ENCODE results near the gene RFXANK. TPM values are rescaled to one million over a fixed set of nuclear protein-coding genes. Genes with fewer than 3 reads are reported as not detected.
"Not testable (repeated sequence)": the region's sequence is repeated elsewhere in the genome, so short reads cannot be mapped to it uniquely, and the experiment has no call there.

The RFXANK gene
- polyA plus RNA-seq, 1 experiment, result 53.3 TPM

DNA sequence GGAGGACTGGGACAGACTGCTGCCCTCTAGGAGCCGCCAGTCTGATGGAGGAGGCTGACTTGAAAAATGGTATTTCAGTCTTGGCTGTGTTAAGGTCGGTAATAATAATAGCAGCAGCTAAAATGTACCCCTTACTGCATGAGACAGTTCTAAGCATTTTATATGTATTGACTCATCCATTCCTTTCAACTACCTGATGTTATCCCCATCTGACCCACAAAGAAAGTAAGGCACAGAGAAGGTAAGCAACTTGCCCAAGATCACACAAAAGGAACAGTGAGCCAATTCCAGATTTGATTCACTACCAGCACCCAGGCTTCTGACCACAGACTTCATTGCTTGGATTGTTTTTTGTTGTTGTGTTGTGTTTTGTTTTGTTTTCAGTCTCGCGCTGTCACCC, 23.7 kb downstream of the RFXANK start:
- DNase-seq (ENCODE audit: low read depth, low spot score), result no peak
- Histone ChIP-seq H3K9me3 (ENCODE audit: control insufficient read depth, insufficient read depth, low read length) (no peaks in the 10 kb centered on the region), H3K27me3 (ENCODE audit: control insufficient read depth, insufficient read depth, low read length) (peaks cover 27% of the 10 kb centered on the region), H3K4me3 (ENCODE audit: low read depth, low read length) (no peak overlapping the region), H3K27ac (ENCODE audit: low read depth, low read length) (no peak overlapping the region)
- ChIA-PET POLR2A (no interaction called here), CTCF (no interaction called here)
- TF ChIP-seq, protein P1, sequence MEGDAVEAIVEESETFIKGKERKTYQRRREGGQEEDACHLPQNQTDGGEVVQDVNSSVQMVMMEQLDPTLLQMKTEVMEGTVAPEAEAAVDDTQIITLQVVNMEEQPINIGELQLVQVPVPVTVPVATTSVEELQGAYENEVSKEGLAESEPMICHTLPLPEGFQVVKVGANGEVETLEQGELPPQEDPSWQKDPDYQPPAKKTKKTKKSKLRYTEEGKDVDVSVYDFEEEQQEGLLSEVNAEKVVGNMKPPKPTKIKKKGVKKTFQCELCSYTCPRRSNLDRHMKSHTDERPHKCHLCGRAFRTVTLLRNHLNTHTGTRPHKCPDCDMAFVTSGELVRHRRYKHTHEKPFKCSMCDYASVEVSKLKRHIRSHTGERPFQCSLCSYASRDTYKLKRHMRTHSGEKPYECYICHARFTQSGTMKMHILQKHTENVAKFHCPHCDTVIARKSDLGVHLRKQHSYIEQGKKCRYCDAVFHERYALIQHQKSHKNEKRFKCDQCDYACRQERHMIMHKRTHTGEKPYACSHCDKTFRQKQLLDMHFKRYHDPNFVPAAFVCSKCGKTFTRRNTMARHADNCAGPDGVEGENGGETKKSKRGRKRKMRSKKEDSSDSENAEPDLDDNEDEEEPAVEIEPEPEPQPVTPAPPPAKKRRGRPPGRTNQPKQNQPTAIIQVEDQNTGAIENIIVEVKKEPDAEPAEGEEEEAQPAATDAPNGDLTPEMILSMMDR (IDR thresholded peaks at IDR 0.05; ENCODE audit: low read depth, low read length), result no peak

DNA sequence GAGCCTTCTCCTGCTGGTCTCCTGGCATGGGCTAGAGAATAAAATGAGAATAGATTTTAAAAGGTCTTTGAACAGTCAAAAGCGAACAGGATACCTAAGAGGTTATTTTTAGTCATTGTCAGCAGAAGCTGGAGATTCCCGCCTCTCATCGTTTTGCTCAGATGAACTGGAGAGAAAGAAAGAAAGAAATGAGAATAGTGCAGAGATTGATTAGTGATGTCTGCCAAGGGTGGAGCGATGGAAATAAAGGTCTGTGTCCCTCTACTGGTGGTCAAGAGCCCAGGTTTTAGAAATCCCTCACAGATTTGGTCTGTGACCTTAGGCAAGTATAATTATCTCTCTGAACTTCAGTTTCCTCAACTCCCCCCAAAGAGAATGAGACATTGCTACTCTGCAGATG, 25.0 kb downstream of the RFXANK start:
- H3K4me3 ChIP-seq (ENCODE audit: low read depth, low read length), result no peak overlapping the region
- TF ChIP-seq, protein P1 (IDR thresholded peaks at IDR 0.05; ENCODE audit: low read depth, low read length), result no peak
- H3K9me3 ChIP-seq (ENCODE audit: control insufficient read depth, insufficient read depth, low read length), result no peaks in the 10 kb centered on the region
- CTCF ChIA-PET, result no interaction called here
- H3K27ac ChIP-seq (ENCODE audit: low read depth, low read length), result no peak overlapping the region
- no peak for DNase-seq (ENCODE audit: low read depth, low spot score)
- H3K27me3 ChIP-seq (ENCODE audit: control insufficient read depth, insufficient read depth, low read length), result peaks cover 23% of the 10 kb centered on the region
- POLR2A ChIA-PET, result no interaction called here

DNA sequence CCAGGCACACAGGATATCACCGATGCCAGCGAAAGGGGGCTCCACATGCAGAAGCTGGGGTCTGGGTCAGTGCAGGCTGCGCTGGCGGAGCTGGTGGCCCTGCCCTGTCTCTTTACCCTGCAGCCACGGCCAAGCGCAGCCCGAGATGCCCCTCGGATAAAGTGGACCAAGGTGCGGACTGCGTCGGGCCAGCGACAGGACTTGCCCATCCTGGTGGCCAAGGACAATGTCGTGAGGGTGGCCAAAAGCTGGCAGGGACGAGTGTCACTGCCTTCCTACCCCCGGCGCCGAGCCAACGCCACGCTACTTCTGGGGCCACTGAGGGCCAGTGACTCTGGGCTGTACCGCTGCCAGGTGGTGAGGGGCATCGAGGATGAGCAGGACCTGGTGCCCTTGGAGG, 26.9 kb downstream of the RFXANK start:
- no peak overlapping the region for H3K27ac ChIP-seq (ENCODE audit: low read depth, low read length)
- POLR2A ChIA-PET, result interaction anchor here (0.6 kb wide), 1 partner anchor 97 kb away, joined by 5 read pairs; no protein-coding TSS in a partner anchor
- H3K27me3 ChIP-seq (ENCODE audit: control insufficient read depth, insufficient read depth, low read length), result peaks cover 9% of the 10 kb centered on the region
- no peak overlapping the region for H3K4me3 ChIP-seq (ENCODE audit: low read depth, low read length)
- TF ChIP-seq, protein P1 (IDR thresholded peaks at IDR 0.05; ENCODE audit: low read depth, low read length), result no peak
- no peaks in the 10 kb centered on the region for H3K9me3 ChIP-seq (ENCODE audit: control insufficient read depth, insufficient read depth, low read length)
- CTCF ChIA-PET, result no interaction called here
- no peak for DNase-seq (ENCODE audit: low read depth, low spot score)

DNA sequence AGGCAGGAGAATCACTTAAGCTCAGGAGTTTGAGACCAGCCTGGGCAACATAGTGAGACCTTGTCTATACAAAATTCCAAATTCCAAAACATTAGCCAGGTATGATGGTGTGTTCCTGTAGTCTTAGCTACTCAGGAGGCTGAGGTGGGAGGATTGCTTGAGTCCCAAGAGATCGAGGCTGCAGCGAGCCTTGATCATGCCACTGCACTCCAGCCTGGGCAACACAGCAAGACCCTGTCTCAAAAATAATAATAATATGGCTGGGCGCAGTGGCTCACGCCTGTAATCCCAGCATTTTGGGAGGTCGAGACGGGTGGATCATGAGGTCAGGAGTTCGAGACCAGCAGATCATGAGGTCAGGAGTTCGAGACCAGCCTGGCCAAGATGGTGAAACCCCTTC, 28.9 kb downstream of the RFXANK start:
- DNase-seq (ENCODE audit: low read depth, low spot score); H3K4me3 ChIP-seq (ENCODE audit: low read depth, low read length); CTCF ChIA-PET; H3K9me3 ChIP-seq (ENCODE audit: control insufficient read depth, insufficient read depth, low read length); H3K27me3 ChIP-seq (ENCODE audit: control insufficient read depth, insufficient read depth, low read length); H3K27ac ChIP-seq (ENCODE audit: low read depth, low read length); POLR2A ChIA-PET: not testable (repeated sequence)

DNA sequence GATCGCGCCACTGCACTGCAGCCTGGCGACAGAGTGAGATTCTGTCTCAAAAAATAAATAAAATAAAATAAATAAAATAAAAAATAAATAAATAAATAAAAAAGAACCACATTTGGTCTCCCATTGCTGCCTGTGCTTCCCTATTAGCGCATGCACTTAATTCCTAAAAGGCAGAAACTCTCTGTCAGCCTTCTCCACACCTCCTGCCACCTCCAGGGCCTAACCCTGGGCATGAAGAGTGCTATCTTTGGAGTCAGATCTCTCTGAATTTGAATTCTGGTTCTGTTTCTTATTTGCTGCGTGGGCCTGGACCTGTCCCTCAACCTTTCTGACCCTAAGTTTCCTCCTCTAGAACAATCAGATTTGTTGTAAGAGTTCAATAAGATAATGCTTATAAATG, 31.0 kb downstream of the RFXANK start:
- CTCF ChIA-PET, result no interaction called here
- Histone ChIP-seq H3K9me3 (ENCODE audit: control insufficient read depth, insufficient read depth, low read length) (no peaks in the 10 kb centered on the region), H3K4me3 (ENCODE audit: low read depth, low read length) (no peak overlapping the region), H3K27ac (ENCODE audit: low read depth, low read length) (no peak overlapping the region), H3K27me3 (ENCODE audit: control insufficient read depth, insufficient read depth, low read length) (peaks cover 9% of the 10 kb centered on the region)
- POLR2A ChIA-PET, result no interaction called here
- no peak for DNase-seq (ENCODE audit: low read depth, low spot score)
- TF ChIP-seq, protein P1 (IDR thresholded peaks at IDR 0.05; ENCODE audit: low read depth, low read length), result no peak

DNA sequence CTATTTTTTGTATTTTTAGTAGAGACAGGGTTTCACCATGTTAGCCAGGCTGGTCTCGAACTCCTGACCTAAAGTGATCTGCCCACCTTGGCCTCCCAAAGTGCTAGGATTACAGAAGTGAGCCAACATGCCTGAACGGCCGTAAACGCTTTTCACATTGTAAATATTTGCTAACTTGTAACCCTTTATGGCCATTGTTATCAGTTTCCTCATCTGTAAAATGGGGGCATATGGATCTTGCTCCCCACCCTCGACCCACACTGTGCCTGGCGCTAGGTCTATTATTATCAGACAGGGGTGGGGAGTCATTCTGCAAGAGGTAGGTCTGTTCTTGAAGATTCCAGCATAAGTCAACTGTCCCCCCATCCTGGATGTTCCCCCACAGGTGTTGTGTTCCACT, 31.6 kb downstream of the RFXANK start:
- no peak overlapping the region for H3K4me3 ChIP-seq (ENCODE audit: low read depth, low read length)
- ChIA-PET CTCF (no interaction called here), POLR2A (no interaction called here)
- H3K9me3 ChIP-seq (ENCODE audit: control insufficient read depth, insufficient read depth, low read length), result no peaks in the 10 kb centered on the region
- H3K27ac ChIP-seq (ENCODE audit: low read depth, low read length), result no peak overlapping the region
- H3K27me3 ChIP-seq (ENCODE audit: control insufficient read depth, insufficient read depth, low read length), result peaks cover 9% of the 10 kb centered on the region
- no peak for DNase-seq (ENCODE audit: low read depth, low spot score)
- TF ChIP-seq, protein P1 (IDR thresholded peaks at IDR 0.05; ENCODE audit: low read depth, low read length), result no peak
